NCI-H748 (cell line): Measurements from ENCODE around the gene CPNE6.

ENCODE experiments used
- DNase-seq: peaks from one replicate; lab custom pipeline; 2025; ENCODE audit not compliant: unreplicated experiment; lab: John Stamatoyannopoulos, UW

Gene CPNE6

GRCh38 chr14:24126939-24127338, 55.6 kb downstream of the CPNE6 start:
- DNase-seq, result no peak

- no peak for DNase-seq
Observed at GRCh38 chr14:24127673-24128072, 56.3 kb downstream of the CPNE6 start.
